HG03354 (cell line): ENCODE results near the gene JMJD7.

Source experiments
- ATAC-seq: cut with Tn5 transposase; IDR thresholded peaks from one replicate; pipeline ENCODE4 v1.9.1; 2021; ENCODE audit warnings: mild to moderate bottlenecking; ENCODE audit not compliant: unreplicated experiment, poor library complexity, severe bottlenecking

JMJD7 gene

DNA sequence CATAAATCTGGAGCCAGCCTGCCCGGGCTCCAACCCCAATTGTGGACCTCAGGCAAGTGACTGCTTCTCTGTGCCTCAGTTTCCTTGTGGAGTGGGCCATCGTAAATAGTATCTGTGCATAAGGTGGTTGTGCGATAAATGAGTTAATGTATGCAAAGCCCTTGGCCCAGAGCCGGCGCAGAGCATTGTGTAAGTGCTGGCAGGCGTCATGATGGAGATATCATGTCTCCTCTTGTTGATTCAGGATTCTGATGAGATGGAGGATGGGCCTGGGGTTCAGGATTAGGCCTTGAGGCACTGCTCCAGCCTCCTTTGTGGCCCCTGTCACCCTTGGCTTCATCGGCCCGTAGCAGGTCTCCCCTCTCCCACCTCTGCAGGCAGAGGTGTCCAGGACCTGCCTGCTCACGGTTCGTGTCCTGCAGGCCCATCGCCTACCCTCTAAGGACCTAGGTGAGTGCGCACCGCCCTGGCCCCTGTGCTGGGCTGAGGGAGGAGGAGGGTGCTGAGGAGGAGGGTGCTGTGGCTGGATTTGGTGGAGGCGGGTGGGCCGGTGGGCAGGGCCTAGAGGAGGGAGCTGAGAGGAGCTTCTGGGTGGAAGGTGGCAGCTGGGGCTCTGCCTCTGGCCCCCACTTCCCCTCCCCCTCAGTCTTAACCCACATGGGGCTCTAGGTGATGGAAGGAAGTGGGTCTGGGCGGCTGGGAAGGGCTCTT is 12.0 kb downstream of the JMJD7 start:
- no peak for ATAC-seq

GRCh38 chr15:41840673-41841072 is 12.8 kb downstream of the JMJD7 start:
- ATAC-seq, result no peak

DNA sequence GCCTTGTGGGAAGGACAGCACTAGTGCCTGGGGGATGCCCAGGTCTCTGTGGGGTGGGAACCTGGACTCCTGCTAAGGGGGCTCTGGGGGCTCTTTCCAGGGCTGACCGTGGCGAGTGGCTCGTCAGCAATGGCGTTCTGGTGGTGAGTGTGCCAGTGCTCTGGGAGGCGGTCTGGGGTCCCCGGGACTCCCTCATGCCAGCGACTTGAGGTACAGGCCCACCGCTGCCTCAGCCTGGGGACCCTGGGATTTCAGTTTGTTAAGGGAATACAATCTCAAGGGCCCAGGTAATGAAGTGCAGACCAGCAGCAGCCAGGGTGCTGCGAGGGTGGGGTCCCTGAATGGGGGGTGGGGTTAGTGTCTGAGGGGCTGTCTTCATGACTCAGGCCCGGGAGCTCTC is 13.2 kb downstream of the JMJD7 start:
- ATAC-seq, result no peak

GRCh38 chr15:41842229-41842628 is 14.3 kb downstream of the JMJD7 start:
- ATAC-seq, result no peak

GRCh38 chr15:41843571-41843970 is 15.7 kb downstream of the JMJD7 start:
- ATAC-seq, result no peak

DNA sequence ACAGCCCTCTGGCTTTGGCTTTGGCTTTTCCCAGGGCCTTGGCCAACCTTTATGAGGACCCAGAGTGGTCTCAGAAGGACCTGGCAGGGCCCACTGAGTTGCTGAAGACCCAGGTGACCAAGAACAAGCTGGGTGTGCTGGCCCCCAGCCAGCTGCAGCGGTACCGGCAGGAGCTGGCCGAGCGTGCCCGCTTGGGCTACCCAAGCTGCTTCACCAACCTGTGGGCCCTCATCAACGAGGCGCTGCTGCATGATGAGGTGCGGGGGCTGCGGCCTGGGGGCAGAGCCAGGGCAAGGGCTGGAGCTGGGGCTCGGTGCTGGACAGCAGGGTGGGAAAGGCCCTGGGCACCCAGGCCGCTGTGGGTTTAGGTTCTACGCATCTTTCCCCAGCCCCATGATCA is 16.9 kb downstream of the JMJD7 start:
- ATAC-seq, result no peak

DNA sequence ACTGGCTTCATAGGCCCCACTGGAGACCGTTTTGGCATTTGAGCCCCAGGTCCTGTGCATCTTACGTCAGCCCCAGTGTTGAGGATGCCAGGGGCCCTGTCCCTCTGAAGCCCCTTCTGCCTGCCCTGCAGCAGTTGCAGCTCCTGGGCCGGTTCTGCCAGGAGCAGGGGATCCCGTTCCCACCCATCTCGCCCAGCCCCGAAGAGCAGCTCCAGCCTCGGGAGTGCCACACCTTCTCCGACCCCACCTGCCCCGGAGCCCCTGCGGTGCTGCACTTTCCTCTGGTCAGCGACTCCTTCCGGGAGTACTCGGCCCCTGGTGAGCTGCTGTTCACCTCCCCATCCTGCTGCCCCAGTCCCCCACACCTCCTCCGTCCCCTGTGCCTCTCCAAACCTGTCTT is 19.3 kb downstream of the JMJD7 start:
- ATAC-seq, result no peak

DNA sequence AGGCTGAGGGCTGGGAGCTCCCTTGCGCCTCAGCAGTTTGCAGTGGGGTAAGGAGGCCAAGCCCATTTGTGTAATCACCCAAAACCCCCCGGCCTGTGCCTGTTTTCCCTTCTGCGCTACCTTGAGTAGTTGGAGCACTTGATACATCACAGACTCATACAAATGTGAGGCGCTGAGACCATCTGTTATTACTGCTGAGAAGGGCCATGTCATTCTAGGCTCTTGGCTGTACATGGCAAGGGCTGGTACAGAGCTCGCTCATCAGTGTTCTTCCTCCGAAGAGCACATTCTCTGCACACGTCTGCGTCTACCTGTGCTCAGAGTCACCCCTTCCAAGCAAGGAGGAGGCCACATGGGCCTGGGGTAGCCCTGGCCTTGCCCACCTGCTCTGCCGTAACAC is 20.1 kb downstream of the JMJD7 start:
- ATAC-seq, result no peak

- ATAC-seq, result no peak
Observed at GRCh38 chr15:41848631-41849030, 20.7 kb downstream of the JMJD7 start.

DNA sequence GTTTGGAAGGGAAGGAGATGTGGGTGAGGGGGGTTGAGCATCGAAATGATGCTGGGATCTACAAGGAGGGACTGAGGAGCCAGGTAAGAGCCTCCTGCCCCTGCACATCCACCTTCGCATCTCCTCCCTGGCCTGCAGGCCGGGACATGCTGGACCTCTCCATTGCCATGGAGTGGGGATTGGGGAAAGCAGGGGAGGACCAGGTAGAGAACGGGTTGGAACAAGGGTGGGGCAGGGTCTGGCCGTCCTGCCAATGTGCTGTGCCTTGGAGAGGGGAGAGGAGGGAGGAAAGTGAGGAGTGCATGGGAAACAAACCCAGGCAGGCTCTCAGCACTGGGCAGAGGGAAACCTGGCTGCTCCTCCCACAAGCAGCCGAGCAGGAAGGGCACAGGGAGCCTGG is 21.3 kb downstream of the JMJD7 start:
- no peak for ATAC-seq

DNA sequence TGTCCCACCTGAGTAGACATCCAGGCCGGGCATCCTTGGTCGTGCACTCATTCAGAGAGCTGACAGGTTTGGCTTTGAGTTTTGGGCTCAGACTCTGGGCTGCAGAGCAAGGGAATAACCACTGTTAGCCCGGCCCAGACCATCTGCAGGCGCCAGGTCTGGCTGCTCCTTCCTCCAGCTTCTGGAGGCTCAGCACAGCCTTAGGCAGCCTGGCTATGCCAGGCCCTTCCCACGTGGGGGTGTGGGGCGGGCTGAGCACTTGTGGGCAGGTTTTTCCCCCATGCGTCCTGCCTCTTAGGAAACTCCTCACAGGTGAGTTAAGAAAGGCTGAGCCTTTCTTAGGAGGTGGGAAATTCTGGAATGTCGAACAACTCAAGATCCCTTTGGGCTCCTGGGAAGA is 22.0 kb downstream of the JMJD7 start:
- ATAC-seq, result no peak

DNA sequence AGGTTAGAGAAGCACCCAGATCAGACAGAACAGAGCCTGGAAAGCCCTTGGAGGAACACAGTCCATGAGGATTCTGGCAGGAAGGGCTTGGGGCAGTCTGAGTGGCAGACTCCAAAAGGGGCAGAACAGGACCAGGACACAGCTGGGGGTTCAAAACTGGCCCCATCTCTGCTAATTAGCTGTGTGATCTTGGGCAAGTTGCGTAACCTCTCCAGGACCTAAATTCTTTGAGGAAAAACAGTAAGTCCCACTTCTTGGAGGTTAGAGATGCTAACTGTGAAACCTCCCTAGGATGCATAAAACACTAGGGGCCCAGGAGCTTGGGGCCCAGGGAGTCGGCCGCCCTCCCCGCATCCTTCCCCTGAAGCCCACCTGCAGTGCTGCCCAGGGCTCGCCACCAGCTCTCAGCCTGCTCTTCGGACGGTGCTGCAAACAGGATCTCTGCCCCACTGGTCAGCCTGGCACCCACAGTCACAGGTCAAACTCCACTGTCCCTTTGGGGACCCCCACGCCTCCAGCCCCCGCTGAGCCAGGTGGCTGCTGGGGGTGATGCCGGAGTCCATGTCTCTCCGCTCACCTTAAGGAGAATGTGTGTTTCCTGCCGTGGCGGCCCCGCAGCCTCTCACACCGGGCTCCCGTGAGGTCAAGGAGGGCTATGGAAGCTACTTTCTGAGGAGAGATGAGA is 22.7 kb downstream of the JMJD7 start:
- ATAC-seq, result no peak

GRCh38 chr15:41851167-41851523 is 23.3 kb downstream of the JMJD7 start:
- ATAC-seq, result no peak

DNA sequence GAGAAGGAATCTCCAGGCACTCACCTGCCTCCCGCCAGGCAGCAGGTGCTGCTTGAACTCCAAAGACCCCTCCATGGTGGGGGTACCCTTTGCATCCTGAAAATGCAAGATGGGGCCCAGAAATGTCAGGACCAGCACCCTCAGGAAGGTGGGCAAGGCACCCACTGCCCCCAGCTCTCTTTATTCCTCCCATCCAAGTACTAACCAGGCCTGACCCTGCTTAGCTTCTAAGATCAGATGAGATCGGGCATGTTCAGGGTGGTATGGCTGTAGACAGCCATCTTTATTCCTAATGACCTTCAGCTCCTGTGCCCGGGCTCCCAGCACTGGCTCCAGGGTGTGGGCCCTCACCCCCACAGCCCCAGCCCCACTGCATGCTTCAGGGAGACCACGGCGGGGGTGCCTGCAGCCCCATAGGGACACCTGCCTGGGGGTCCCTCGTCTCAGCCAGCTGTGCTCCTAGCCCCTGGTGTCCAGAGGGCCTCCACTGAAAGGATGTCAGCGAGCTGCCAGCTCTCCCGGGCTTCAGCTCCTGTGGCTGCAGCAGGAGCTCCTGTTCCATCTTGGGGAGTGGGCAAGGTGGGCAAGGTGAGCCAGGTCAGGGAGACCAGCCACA is 24.0 kb downstream of the JMJD7 start:
- ATAC-seq, result no peak

DNA sequence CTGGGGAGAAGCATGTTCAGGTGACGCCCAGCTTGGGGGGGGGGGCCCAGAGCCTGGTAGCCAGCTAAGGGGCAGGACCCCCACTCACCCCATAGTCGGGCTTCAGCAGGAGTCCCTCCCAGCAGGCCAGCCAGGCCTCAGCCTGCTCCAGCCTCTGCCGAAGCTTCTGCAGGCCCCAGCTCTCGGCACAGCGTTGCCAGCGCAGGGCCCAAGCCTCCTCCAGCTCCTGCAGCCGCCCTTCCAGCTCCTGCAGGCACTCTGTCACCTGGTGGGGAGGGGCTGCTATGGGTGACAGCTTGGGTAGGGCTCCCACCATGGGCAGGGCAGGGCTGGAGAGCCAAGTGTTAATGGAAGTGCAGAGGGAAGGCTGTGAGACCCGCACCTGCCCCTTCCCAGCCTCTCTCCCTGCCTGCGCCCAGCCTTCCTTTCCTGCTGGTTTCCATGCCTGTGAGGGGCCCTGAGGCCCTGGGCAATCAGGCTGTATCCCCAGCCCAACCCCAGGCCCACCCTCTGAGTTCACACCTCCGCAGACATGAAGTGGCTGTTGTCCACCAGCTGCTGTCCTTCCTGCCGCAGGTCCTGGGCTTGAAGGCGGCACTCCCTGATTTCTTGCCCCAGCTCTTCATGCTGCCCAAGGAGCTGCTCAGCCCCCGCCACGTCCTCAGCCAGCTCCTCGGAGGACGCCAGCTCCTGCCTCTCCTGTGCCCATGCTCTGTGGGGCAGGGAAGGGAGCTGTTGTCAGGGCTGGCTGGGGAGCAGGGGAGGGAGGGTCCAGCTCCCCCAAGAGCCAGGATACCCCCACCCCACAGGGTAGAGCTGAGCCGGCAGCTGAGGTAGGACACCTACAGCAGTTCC is 25.1 kb downstream of the JMJD7 start:
- ATAC-seq, result no peak

GRCh38 chr15:41853831-41854230 is 25.9 kb downstream of the JMJD7 start:
- no peak for ATAC-seq

GRCh38 chr15:41854443-41854842 is 26.6 kb downstream of the JMJD7 start:
- ATAC-seq, result no peak

- no peak for ATAC-seq
Observed at GRCh38 chr15:41855261-41855961, 27.5 kb downstream of the JMJD7 start.

DNA sequence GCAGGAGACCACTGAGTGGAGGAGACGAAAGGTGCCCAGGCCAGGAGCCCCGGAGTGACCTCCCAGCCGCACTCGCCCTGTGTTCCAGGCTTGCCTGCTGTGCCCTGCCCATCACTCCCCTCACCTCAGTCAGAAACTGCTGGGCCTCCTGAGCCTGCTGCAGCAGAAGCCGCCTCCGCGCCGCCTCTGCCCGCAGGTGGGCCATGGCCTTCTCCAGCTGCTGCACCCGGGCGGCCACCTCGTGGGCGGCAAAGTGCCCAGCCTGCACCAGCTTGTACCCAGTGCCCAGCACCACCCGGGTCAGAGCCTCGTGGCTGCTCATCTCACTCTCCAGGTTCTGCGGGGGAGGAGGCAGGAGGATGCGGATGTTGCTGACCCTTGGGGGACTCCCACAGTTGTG is 28.4 kb downstream of the JMJD7 start:
- no peak for ATAC-seq

DNA sequence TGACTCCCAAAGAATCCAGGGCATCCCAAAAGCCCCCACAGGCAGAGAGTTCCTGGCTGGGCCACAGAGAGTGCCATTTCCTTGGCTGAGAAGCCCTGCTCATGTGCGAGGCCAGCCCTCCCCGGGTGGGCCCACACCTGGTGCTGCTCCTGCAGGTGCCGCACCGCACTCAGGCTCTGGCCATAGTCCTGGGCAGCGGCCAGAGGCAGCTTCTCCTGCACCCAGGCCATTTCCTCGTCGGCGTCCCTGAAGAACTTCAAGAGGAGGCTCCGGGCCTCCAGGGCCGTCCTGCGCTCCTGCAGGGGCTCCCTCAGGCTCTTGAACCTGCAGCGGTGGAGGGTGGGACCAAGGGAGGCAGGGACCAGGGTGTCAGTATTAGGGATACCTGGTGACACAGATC is 28.8 kb downstream of the JMJD7 start:
- no peak for ATAC-seq
